HG03103 (cell line): ENCODE data around the gene UBE2M.
A peak's percentile ranks its signal among the peaks of the same experiment; 100 is the strongest.
"Not testable (repeated sequence)": the region's sequence is repeated elsewhere in the genome, so short reads cannot be mapped to it uniquely, and the experiment has no call there.

Source experiments
- ATAC-seq: cut with Tn5 transposase; IDR thresholded peaks from one replicate; pipeline ENCODE4 v1.9.1; 2021; ENCODE audit warnings: low read depth; ENCODE audit not compliant: unreplicated experiment

Gene UBE2M

DNA sequence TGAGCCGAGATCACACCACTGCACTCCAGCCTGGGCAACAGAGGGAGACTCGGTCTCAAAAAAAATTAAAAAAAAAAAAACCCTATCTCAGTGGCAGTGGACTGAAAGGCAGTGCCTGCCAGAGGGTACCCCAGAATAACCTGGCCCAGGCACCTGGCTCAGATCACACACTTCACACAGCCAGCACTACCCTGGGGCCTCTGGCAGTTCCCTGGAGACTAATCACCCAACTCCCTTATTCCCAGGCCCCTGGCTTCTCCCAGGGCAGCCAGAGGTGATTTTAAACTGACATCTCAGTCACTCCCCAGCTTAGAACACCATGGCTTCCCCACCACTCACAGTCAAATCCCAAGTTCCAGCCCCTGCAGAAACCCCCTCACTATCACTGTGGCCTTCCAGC lies 43.2 kb downstream of the UBE2M start:
- no peak for ATAC-seq

DNA sequence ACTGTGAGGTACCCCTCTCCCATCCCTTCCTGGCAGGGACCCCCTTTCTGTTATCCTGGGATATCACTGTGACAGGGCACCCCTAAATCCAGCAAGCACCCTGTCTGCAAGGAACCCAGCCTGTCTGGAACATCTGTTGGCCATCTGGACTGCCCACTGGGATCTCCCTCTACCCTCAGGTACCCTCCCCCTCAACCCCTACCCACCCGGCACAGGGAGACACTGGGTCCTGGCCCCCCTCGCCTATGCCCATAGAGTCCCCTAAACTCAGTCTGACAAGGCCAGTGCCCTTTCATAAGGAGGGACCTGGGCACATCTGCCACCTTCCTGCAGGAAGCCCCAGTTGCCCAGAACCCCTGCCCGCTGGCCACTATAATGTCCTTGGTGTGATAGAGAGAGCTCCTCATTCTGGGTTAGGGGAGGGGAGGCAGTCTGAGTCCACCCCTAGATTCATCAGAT lies 43.8 kb downstream of the UBE2M start:
- ATAC-seq: no peak

DNA sequence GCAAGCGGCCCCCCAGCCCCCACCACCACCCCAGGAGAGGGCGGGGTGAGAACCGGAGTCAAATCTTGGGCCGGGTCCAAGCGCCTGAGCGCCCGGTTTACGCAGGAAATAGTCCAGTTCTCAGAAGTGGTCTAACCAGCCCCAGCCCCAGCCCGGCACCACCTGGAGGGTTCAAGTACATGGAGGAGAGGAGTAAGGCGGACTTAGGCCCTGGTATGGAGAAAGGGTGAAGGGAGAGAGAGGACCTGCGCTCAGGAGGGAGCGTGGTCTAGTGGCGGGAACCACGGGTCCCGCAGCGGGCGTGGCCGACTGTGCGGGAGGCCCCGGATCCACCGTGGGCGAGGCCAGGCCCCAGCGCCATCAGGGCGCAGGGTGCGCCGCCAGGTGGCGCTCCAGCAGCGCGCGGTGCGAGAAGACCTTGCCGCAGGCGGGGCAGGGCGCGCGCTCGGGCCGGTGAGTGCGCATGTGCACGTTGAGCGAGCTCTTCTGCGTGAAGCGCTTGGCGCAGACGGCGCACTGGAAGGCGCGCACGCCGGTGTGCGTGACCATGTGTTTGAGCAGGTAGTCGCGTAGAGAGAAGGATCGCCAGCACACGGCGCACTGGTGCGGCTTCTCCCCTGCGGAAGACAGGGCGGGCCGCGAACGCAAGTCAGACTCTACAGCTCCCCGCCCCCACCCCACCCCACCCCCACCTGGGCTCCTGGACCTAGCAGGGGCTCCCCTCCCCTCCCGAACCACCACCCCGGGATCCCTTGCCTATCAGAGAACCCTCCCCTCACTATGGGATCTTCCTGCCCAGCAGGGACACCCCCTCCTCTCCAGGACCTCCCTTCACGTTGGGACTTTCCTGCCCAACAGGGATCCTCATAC lies 44.5 kb downstream of the UBE2M start:
- peak; percentile 63 for ATAC-seq

DNA sequence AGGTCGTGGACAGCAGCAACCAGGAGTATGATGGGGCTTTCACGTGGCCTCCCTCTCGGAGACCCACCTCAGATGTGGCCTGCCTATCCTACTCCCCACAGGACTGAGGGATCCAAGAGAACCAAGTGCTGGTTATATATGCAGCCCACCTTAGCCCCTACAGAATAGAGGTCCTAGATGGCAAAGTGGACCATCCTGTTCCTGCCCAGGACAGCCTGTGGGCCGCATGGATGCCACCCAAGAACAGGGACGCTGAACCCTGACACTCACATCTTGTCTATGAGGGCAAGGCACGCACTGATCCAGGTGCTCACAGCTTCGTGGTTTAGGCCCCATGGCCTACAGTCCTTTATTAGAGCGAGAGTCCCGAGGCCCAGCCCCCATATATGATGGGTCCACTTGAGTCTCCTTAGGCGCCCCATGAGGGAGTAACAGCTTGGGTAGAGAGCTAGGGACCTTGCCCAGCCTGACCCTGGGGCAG lies 45.2 kb downstream of the UBE2M start:
- no peak for ATAC-seq

DNA sequence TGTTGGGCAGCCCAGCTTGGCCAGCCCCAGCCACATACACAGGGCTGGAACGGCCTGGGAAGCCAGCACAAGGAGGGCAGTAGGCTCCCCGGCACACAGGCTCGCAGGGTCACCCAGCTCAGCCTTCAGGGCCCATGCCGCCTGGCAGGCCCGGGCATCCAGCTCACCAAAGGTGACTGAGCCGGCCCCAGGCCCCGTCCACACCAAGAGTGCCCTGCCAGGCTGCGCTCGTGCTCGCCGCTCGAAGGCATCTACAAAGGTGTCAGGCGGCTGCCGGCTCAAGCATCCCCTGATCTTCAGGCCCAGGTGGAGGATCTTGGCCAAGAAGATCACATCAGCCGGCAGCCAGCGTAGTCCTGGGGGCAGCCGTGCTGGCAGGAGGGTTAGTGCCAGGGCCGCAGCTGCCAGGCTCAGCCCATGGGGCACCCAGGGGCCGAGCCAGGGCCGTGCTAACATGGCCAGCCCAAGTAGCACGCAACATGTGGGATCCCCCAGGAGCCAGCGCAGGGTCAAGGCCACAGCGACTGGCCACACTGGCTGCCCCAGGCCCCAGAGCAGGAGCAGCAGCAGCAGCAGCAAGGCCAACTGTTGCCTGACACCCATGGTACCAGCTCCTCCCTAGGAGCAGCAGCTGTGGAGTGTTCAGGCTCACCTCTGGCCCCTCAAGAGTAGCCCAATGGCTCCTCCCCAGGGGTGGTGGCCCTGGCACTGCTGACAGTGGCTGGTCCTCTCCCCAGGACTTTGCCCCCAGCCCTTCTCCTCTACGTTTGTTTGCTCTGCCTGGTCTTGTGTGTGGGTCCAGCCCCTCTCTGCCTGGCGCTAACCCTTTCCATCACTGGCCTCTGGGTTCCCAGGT lies 46.8 kb downstream of the UBE2M start, which contains the start of gene SLC27A5:
Gene SLC27A5, minus strand, starts transcription at position 640 of the 856 bp plus-strand sequence. Its CDS starts 37 bp downstream, at position 603.
- no peak for ATAC-seq

DNA sequence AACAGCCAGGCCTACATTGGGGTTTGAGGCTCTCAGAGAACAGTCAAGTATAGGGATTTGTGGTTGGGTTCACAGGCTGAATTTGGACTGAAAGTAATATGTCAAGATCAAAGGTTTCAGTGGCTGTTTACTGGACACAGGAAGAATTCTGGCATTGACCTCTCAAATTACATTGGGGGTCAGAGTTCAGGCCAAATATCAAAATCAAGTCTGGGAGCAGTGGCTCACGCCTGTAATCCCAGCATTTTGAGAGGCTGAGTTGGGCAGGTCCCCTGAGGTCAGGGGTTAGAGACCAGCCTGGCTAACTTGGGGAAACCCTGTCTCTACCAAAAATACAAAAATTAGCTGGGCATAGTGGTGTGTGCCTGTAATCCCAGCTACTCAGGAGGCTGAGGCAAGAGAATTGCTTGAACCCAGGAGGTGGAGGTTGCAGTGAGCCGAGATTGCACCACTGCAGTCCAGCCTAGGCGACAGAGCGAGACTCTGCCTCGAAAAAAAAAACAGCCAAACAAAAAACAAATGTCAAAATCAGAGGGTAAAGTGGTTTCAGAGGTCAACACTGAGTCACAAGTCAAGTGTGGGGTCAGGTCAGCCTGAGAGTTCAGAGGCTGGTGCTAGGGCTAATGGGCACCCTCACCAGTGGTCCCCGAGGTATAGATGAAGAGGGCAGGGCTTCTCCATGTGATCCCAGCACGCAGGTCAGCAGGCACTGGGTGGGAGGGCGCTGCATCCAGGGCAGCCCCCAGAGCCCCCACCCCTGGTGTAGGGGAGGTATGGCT lies 48.1 kb downstream of the UBE2M start:
- no peak for ATAC-seq

DNA sequence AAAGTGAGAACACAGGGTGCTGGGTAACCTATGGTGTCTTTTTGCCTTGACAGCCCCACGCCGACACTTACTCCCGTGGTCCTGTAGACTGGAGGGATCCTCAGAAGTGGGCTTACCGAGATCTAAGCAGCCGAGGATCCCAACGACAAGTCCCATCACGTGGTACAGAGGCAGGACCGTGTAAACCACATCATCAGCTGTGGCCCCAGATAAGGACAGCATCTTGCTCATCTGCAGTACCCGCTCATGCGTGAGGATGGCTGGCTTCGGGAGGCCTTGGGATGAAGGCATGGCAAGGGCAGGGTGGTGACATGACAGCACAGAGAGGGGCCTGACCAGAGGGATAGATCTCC lies 48.7 kb downstream of the UBE2M start:
- ATAC-seq: no peak

DNA sequence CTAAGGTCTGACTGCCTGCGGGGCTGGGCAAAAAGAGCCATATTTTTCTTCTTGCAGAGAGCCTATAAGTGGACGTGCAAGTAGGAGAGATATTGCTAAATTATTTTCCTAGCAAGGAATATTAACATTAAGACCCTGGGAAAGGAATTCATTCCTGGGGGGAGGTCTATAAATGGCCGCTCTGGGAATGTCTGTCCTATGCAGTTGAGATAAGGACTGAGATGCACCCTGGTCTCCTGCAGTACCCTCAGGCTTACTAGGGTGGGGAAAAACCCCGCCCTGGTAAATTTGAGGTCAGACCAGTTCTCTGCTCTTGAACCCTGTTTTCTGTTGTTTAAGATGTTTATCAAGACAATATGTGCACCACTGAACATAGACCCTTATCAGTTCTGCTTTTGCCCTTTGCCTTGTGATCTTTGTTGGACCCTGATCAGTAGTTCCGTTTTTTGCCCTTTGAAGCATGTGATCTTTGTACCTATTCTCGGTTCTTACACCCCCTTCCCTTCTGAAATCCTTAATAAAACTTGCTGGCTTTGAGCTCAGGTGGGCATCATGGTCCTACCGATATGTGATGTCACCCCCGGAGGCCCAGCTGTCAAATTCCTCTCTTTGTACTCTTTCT lies 50.7 kb downstream of the UBE2M start:
- ATAC-seq: not testable (repeated sequence)
